Activated T-helper 1 cell treated with anti-CD3 and anti-CD28 coated beads, Interleukin-2, amount 50 U/mL, for 16 hours (primary cell): ENCODE data around the gene UBE3C.
"Not testable (repeated sequence)": the region's sequence is repeated elsewhere in the genome, so short reads cannot be mapped to it uniquely, and the experiment has no call there.

Experiments
- DNase-seq, 2 donors: peaks; one replicate each; pipeline ENCODE4 v3.0.0-alpha.2; 2020; ENCODE audit warnings: low read depth in 1 of 2, low spot score in 1 of 2

Gene UBE3C

GRCh38 chr7:157270060-157270444 lies 131.3 kb downstream of the UBE3C start:
- DNase-seq: no peak

- no peak for DNase-seq
Measured at GRCh38 chr7:157271315-157271990, 132.7 kb downstream of the UBE3C start.

- DNase-seq: no peak
Measured at GRCh38 chr7:157271991-157272324, 133.2 kb downstream of the UBE3C start.

DNA sequence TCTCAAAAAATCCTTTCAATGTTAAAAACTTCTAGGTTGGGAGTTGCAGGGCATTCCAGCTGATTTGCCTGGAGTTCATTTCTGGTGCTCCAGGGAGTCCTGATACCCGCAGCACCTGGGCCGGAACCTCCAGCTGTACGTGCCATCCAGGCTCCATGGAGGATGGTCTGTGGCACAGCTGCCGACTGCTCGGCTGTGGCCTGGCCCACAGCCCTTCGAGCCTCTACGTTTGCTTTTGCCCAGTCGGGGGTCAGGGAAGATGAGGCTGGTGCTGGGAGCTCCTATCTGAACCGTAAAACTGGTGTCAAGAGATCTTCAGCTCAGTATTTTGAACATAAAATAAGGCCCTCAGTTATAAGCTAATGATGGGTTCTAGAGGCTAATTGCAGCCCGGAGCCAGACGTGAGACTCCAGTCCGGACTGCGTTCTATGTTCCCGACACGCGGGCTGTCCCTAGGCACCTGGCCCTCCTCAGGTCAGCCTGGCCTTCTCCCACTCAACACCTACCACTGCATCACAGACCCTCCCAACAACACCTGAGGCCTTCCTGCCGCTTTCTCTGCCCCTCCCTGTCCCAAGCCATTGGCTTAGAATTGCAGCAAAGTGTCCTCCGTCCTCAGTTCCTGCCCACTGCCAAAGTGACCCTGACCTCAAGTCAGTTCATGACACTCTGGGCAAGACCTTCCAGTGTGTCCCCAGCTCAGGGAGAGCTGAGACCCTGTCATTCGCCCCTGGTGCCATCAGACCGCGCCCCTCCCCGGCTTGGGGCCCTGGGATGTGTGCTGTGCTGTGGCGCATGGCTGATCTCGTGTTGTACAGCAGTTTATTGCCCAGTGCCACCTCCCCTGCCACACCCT lies 133.9 kb downstream of the UBE3C start:
- no peak for DNase-seq

GRCh38 chr7:157273208-157274093 lies 134.7 kb downstream of the UBE3C start:
- peak; percentile 30 to 33 for DNase-seq

GRCh38 chr7:157274094-157274634 lies 135.4 kb downstream of the UBE3C start:
- DNase-seq: not testable (repeated sequence)

- DNase-seq: no peak
Measured at GRCh38 chr7:157274991-157275427, 136.3 kb downstream of the UBE3C start.

DNA sequence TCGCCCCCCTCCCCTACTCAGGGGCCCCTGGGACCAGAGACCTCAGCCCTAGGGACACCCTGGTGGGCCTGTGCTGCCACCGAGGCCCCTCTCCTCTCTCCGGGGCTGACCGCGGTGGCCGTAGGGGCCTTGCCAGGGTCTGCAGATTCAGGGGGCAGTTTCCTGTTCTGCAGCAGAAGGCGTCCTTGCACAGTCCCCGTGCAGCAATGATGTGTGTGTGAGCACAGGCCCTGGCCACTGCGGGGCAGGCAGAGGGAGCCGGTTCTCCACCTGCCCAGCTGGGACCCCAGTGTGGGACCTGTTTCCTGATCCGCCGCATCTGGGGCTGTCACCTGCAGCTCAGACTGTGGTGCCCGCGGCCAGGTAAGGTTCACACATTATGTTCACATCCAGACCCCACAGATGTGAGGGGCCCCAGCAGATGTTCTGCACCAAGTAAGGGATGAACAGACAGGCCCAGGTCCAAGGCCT lies 137.4 kb downstream of the UBE3C start:
- DNase-seq: no peak

DNA sequence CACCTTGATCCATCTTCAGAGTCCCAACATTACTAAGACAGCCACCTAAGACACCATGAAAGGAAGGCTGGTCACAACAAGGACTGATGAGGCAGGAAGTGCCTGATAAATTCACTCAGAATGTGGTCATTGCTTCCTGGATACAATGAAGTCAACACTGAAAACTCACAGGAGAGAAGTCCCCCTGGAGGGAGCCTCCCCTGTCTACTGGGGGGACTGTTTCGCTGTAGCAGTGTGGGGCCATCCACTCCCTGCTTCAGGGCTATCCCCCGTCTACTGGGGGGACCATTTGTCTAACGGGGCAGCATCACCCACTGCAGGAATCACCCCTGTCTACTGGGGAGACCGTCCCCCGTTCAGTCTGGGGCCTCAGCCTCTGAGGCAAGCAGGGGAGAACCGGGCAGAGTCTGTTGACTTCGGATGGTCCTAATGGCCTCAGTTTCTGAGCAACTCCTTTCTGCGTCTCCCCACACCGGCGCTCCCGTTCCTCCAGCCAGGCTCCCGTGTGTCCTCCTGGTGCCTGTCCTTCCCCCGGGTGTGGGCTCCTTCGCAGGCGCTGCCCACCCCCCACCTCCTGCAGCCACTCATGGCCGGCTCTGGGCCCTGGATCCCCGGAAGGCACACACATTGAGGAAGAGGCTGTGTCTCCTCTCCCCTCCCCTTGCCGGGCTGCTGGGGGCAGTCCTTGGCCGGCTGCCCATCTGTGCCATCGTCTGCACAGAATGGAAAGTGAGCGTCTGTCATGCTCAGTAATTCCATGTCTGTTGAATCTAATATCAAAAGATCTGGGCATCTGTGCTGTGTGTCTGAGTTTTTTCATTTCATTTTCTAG lies 138.2 kb downstream of the UBE3C start:
- no peak for DNase-seq

- not testable (repeated sequence) for DNase-seq
Measured at GRCh38 chr7:157277568-157277967, 138.8 kb downstream of the UBE3C start.

DNA sequence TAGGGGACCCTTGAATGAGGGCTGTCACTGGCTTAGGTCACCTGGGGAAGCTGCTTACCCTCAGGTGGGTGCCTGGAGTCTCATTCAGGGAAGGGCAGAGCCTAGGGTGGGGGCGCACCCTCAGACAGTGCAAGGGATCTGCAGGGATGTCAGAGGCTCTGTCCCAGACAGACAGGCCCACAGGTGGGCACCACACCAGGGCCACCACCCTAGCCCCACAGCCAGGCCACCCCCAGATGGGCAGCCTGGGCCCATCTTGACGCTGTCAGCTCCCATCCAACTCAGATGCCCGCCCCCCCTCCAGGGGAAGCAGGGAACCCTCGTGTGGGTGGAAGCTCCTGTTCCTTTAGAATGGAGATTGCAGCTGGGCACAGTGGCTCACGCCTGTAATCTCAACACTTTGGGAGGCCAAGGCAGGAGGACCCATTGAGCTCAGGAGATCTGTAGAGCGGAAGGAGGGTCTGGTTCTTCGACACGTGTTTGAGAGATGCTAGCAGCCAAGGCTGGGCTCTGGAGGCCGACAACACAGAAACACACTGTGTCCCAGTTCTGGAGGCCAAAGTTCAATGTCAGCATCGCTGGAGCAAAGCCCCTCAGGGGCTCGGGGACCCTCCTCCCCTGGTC lies 139.6 kb downstream of the UBE3C start:
- DNase-seq: no peak

GRCh38 chr7:157278791-157279724 lies 140.3 kb downstream of the UBE3C start:
- DNase-seq: no peak

GRCh38 chr7:157279741-157280215 lies 141.1 kb downstream of the UBE3C start:
- no peak for DNase-seq

- no peak for DNase-seq
Measured at GRCh38 chr7:157280216-157280841, 141.6 kb downstream of the UBE3C start.

DNA sequence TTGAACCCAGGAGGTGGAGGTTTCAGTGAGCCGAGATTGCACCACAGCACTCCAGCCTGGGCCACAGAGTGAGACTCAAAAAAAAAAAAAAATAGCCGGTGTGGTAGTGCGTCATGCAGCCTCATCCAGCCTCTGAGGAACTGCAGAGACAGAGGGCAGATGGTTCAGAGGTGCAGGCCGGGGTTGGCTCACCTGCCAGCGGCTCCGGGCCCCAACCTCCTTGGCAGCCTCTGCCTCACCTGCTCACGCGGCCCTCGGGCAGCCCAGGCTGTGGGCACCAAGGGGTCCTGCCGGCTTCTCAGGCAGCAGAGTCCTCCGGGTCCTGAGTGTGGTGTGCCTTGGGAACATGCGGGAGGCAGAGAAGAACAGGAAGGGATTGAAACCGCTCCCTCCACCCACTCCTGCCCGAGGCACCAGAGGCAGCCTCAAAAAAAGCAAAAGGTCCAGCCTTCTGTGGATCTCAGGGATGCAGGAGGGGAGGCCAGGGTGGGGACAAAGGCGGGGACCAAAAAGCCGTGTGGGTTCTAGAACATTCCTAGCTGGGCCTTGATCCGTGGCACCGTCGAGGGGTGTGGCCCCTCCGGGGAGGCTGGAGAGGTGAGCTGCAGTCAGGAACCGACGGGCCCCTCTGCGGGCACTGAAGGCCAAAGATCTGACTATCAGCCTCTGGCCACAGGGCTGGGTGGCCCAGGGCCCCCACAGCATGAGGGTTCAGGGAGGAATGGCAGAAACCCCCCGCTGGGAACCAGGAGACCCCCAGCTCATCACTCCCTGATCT lies 142.7 kb downstream of the UBE3C start:
- no peak for DNase-seq

- no peak for DNase-seq
Measured at GRCh38 chr7:157282141-157282801, 143.5 kb downstream of the UBE3C start.
